ENCODE data around the gene DTWD1. TPM values are rescaled to one million over a fixed set of nuclear protein-coding genes. Genes with fewer than 3 reads are reported as not detected.

DTWD1 gene
- 10 to 100 TPM in 1 of 2 donors, 1 to 10 TPM in 1; 10.0 to 12.7 TPM for total RNA-seq

DNA sequence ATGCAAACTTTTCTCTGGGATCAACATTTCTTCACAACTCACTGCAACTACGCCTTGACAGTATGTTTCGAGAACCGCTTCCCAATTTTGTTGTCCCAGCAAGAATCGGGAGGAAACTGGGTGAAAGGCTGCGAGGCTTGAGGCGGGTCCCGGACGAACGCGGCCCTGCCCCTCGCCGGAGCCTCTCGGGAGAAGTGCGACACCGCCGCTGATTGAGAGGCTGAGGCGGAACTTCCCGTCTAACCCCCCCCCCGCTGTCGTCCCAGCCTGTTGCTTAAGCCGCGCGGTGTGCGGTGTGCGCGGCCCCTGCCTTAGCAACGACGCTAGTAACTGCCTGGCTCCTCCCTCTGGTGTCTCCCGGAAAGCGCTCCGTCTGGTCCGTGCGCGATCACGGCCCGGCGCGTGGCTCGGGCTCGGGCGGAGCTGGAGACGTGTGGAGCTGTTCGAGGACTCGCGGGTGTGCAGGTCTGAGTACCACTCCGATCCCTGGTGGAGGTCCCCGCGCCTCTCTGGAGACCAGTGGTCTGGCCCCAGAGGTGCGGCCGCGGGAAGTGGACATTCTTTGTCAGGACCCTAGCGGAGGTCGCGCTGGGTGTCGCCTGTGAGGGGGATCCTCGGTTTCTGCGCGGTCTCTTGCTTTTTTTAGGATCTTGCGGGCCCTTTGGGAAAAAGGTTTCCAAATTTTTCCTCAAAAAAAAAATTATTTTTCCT, at the start of gene DTWD1, which contains the start of gene FAM227B:
Gene DTWD1, plus strand, starts transcription at position 391 of the 711 bp plus-strand sequence. CDS start 4,120 bp downstream, outside the sequence.
Gene FAM227B, minus strand, starts transcription at position 161 of the 711 bp plus-strand sequence. CDS start 5,647 bp downstream, outside the sequence.

Other genes with a start within 250 kb of the DTWD1 start
- gene FGF7, start 197.8 kb upstream of the DTWD1 start, total RNA-seq: under 1 TPM in 1 of 2 donors, not detected in 1; under 0.01 TPM
- 1 to 10 TPM; 2.7 to 4.1 TPM for gene FAM227B, start 230 bp upstream of the DTWD1 start, total RNA-seq